GM18858 (cell line): ENCODE measurements around the gene USH1C.

Source experiments
- ATAC-seq: cut with Tn5 transposase; IDR thresholded peaks from one replicate; pipeline ENCODE4 v1.9.1; 2021; ENCODE audit not compliant: unreplicated experiment

USH1C gene

DNA sequence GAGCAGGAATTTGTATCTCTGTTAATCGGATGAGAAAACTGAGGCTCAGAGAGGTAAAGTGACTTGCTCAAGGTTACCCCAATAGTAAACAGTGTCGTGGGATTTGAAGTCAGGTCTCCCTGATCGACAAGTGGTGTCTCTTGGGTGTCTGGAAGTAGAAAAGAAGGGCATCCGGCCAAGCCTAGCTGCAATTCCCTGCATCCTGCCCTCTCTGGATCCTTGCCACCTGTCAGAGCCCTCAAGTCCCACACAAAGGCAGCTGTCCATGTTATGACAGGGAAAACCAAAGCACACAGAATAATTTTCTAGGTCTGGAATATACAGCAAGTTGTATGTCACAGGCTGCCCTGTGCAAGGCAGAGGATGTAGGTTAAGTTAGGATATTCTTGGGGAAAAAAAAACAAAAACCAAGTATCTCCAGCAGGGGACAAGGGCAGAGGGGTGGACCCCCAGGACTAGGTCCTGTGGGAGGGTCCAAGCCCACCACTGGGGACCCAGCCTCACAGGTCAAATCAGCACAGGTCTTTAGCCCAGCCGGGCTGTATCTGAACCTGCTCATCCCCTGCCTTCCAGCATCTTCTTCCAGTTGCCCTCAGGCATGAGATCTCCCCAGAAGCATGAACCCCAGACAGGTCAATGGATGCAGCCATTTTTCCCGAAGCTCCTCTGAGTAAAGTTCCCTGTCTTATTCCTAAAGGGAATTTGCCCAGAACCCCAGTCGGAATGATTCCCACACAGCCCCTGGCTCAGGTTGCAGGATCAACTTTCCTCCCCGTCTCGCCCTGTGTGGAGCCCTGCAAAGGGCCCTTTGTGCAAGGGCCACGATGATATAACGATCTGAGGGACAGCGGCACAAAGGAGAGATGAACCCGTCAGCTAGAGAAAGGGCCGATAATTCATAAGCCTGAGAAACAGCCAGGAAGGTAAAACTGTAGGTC, 15.0 kb downstream of the USH1C start:
- ATAC-seq, result no peak

- no peak for ATAC-seq
Observed at GRCh38 chr11:17528181-17528691, 16.0 kb downstream of the USH1C start.

DNA sequence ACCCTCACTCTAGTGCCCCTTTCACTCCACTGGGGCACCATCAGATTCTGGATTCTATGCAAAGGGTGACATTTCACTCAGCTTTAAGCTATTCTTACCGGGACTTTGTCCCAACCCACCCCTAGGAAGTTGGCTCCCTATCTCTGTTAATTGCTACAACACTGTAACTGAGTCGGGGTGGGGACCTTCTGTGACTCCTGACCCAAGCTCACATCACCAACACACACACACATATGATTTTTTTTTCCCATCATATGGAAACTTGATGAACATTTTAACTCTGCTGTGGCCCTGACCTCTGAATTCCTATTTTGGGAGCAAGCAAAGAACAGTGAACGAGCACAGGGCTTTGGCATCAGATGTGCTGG, 16.6 kb downstream of the USH1C start:
- no peak for ATAC-seq

GRCh38 chr11:17526931-17527627, 17.1 kb downstream of the USH1C start:
- ATAC-seq, result no peak

DNA sequence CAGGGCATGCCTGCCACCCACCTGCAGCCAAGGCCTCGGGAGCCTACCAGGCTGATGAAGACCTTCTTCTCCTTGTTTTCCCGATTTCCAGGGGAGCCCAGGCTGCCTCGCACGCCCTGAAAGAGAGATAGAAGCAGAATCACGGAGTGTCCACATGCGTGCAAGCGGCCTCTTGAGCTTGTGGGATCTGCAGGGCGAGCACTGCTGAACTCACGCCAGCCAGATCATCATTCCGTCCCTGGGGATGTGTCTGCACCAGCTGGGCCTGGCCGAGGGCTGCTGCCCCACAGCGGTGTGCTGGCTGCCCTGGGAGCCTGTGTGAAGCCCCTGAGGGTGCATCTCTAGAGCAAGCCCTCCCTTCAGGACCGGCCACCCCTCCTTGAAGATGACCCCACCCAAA, 17.9 kb downstream of the USH1C start:
- ATAC-seq, result no peak

DNA sequence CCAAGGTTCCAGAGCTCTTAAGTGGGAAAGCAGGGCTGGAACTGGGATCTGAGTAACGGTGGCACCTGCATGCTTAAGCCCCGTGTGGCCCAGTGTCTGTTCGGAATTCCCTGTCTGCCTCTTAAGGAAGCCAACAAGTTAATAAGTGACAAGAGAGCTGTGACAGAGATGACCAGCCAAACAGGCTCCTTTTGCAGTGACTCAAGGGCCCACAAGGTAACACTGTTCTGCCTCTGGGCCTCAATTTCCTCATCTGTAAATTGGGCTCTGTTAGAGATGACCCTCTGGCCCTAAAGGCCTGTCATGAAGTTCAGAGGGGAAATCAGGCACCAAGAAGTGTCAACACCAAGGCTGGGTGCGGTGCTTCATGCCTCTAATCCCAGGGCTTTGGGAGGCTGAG, 18.6 kb downstream of the USH1C start:
- no peak for ATAC-seq

DNA sequence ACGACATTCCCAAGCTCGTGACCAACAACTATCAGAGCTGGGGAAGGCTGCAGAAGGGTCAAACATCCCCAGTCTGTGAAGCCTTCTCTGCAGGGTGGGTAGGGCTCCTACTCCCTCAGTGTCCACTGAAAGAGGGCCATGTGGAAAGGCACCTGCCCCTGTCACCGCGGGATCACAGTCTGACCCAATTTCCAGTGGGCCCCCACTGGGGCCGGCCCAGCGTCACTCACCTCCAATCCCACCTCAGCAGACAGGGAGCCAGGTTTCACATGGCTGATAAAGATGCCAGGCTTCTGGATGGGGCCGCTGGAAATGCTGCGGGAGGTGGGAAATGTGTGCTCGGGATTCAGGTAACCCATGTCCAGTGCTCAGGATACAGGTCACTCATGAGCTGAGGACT, 20.0 kb downstream of the USH1C start:
- ATAC-seq, result no peak

DNA sequence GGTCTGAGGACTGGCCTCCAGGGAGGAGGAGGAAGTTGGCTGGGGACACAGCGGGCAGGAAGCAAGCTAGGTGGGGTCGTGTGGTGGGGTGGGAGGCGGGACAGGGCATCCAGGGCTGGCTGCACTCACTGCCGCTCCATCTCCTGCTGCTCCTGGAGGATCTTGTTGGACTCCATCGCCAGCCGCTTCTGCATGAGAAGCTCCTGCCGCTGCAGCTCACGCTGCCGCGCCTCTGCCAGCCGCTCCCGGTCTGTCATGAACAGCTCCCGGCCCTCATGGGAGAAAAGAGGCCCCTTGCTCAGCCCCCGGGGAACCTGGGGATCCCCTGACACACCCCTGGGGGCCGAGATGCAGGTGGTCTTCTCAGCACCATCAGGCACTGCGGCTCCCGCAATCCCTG, 21.6 kb downstream of the USH1C start:
- no peak for ATAC-seq

DNA sequence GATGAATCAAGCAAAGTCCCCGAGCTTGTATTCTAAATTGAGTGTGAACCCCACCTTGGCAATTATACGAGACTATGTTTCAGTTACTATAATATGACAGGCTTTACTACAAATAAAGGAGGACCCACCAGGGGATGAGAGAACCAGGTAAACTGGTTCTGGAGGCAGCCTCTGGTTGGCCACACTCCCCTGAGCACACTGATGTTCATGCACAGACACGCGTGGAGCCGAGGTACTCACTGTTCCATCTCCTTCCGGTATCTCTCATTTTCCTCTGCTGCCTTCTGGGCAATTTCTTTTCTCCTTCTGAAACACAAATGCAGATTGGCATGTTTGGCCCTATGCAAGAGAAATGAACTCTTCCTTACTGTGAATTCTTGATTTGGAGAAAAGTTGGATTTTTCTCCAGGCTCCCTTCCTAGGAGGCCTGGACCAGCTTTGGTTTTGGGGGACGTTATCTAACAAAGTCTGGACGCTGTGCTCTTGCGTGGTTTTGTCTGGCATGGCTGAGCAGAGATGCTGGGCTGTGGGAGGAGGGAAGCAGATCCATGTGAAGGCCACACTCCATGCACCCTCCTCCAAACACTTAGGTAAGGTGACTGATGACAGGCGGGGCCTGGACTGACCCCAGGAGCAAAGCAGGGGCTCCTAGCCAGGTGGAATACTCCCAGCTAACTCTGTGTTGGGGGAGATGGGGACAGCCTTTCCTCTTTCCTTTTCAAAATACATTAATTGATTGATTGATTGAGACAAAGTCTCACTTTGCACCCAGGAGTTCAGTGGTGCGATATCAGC, 22.9 kb downstream of the USH1C start:
- ATAC-seq, result no peak

DNA sequence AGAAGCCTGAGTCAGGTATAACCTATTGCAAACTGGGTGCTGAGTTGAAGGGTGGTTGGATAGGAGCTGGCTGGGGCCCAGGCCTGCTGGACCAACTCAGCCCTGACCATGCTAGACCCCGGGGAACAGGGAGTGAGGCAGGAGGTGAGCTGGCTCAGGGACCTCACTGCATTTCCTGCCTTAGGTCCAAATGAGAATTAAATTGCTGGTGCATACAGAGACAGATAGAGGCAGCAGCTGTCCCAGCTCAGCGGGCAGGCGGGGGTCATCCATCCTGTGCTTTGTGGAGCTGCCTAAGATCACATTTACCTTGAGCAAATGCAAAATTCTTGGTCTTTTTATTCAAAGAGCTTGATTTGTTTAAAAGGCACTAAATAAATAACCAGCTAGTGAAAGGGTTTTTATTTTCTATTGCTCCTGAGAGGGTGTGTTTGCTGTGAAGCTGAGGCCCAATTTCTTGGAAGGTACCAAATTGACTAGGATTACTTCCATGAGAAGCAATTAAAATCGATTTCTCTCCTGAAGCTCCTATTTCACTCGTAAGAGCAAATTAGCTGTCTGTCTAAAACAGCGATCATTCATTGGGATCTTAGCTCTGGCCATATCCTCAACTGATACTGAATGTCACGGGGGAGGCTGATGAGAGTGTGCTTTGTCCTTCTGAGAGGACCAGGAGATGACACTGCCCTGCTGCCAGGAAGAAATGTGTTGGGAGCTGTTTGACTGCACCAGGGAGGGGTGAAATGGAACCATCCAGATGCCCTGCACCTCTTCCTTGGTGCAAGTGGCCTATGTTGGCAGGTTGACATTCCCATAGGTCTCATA, 24.9 kb downstream of the USH1C start:
- ATAC-seq, result no peak

GRCh38 chr11:17518366-17518765, 25.9 kb downstream of the USH1C start:
- ATAC-seq, result no peak

- ATAC-seq, result no peak
Observed at GRCh38 chr11:17517186-17517585, 27.0 kb downstream of the USH1C start.

GRCh38 chr11:17516551-17517150, 27.6 kb downstream of the USH1C start:
- no peak for ATAC-seq

GRCh38 chr11:17515443-17516176, 28.6 kb downstream of the USH1C start:
- ATAC-seq, result no peak

GRCh38 chr11:17514476-17514875, 29.7 kb downstream of the USH1C start:
- no peak for ATAC-seq

GRCh38 chr11:17513853-17514252, 30.4 kb downstream of the USH1C start:
- ATAC-seq, result no peak

DNA sequence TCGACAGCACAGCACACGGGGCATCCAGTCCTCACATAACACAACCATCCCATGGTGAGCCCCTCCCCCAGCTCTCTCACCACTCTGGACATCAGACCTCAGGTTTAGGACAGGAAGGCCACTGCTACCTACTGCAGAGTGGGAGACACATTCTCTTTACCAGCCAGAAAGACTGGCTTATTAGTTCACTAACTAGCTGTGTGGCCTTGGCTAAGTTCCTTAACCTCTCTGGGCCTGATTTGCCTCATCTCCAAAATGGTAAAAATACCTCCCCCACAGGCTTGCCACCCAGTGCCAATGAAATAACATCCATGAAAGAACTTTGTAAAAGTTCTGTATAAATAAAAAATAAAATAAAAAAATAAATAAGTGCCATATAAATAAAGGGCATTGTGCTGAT, 32.1 kb downstream of the USH1C start:
- no peak for ATAC-seq

- ATAC-seq, result no peak
Observed at GRCh38 chr11:17511571-17511970, 32.6 kb downstream of the USH1C start.

- no peak for ATAC-seq
Observed at GRCh38 chr11:17510507-17511206, 33.6 kb downstream of the USH1C start.
